Heart left ventricle (tissue), 16 donors: ENCODE data around the gene UGT1A7. TPM values are rescaled to one million over a fixed set of nuclear protein-coding genes. Genes with fewer than 3 reads are reported as not detected.
A peak's percentile ranks its signal among the peaks of the same experiment; 100 is the strongest.

ENCODE experiments used
- ATAC-seq, 4 donors: fragments of 200-7000 bp; cut with Tn5 transposase; one replicate each; pipeline ENCODE4 v1.9.1; 2020 to 2022; ENCODE audit warnings: moderate library complexity in 4 of 4, mild to moderate bottlenecking in 3 of 4, moderate number of reproducible peaks in 1 of 4
- DNase-seq, 5 donors: peaks; one replicate each; pipeline ENCODE4 v3.0.0-alpha.2; 2020
- H3K27ac ChIP-seq, 12 donors: fragments of 200-600 bp; sonication (generic) in 4 of 12; one replicate each; pipeline versions ENCODE4 v1.5.0 to v1.8.0; 2016 to 2022; ENCODE audit warnings: mild to moderate bottlenecking in 2 of 12
- H3K27me3 ChIP-seq, 9 donors: fragments of 200-600 bp; sonication (generic) in 2 of 9; one replicate each; pipeline versions ENCODE4 v1.5.1 to v1.8.0; 2016 to 2022; ENCODE audit warnings: mild to moderate bottlenecking in 3 of 9
- H3K36me3 ChIP-seq, 9 donors: fragments of 200-600 bp; sonication (generic) in 2 of 9; one replicate each; pipeline versions ENCODE4 v1.5.0 to v1.8.0; 2018 to 2022; ENCODE audit warnings: mild to moderate bottlenecking in 2 of 9
- H3K4me1 ChIP-seq, 12 donors: fragments of 200-600 bp; sonication (generic) in 4 of 12; one replicate each; pipeline versions ENCODE4 v1.5.0 to v1.8.0; 2016 to 2022; ENCODE audit warnings: mild to moderate bottlenecking in 3 of 12
- H3K4me3 ChIP-seq, 12 donors: fragments of 200-600 bp; sonication (generic) in 4 of 12; one replicate each; pipeline versions ENCODE4 v1.5.0 to v1.8.0; 2017 to 2022; ENCODE audit warnings: mild to moderate bottlenecking in 9 of 12, moderate library complexity in 4 of 12
- H3K9me3 ChIP-seq, 12 donors: fragments of 200-600 bp; sonication (generic) in 4 of 12; one replicate each; pipeline versions ENCODE4 v1.5.0 to v1.8.0; 2016 to 2022; ENCODE audit warnings: mild to moderate bottlenecking in 1 of 12
- CTCF ChIP-seq, 12 donors: fragments of 200-600 bp; sonication (generic) in 4 of 12; IDR thresholded peaks; one replicate each; pipeline versions ENCODE4 v1.5.0 to v1.8.0; 2018 to 2022; ENCODE audit warnings: antibody characterized with exemption in 12 of 12, mild to moderate bottlenecking in 5 of 12
- POLR2A ChIP-seq, 2 donors: fragments of 450-650 bp; IDR thresholded peaks; one replicate each; pipeline ENCODE4 v1.6.1; 2017; ENCODE audit warnings: antibody characterized with exemption in 2 of 2, mild to moderate bottlenecking in 2 of 2, moderate library complexity in 2 of 2
- WGBS, 4 donors: extraction: QIAGEN DNeasy Blood & Tissue Kit in 2 of 4; methylation state at CpG; one replicate each; pipeline versions ENCODE4 v1.1.5 to v1.1.7; 2013 to 2018; 5-methylcytosine and 5-hydroxymethylcytosine counted together
- intact Hi-C, 10 donors: fragments of 100-400 bp; cut with DNase I; formaldehyde crosslinking; loops; one replicate each; pipeline versions ENCODE4 v1.11.1 to v1.14.2; 2022
- polyA plus RNA-seq, 2 donors: library from polyadenylated mRNA; stranded (reverse); fragments of 200-250 nt; gene quantifications; one replicate each; pipeline ENCODE4 v1.2.3, GENCODE V29; 2013
- total RNA-seq, 9 donors: library from RNA; depleted of rRNA in 2 of 9; stranded (reverse); fragments of >200 nt in 2 of 9; fragmentation: NEBNext Ultra II Directional in 3 of 9; extraction: Animal tissue kit (Norgen Biotek cat#: 25700) in 3 of 9; gene quantifications; one replicate each; pipeline versions ENCODE4 v1.1.0 to v1.2.4, GENCODE V29; 2016 to 2023
- donor health status: ischemic (EF 13 %, LVEDD 7.1; RV severe dilation, severe dysfunction).
- donor health status: healthy with polysubstance abuse.
- donor health status: DM: no; HTN: yes; CAD: no.
- donor health status: DM: no; HTN: no; CAD: no.
- donor health status: ischemic (EF 25% LVEDD 6.9; RV normal size, moderate dysfunction).
- donor health status: ischemic (EF 25% LVEDD 5.7; RV mildly dilated, moderate dysfunction).
- donor health status: healthy.
- donor health status: DM: yes; HTN: yes; CAD: no.
- donor health status: ischemic (EF 35%, LVEDD 5.7; RV mildly dilated, moderate dysfunction).
- donor health status: nonischemic (EF 11% LVEDD 7.7; RV severe dilation, severe dysfunction).
- donor health status: DM: yes; HTN: yes; CAD: no.
- donor health status: PGD.
- donor health status: ischemic (EF 29% LVEDD 5.4; RV normal size, mild dysfunction).
- donor health status: nonischemic (EF 23%, LVEDD 6.1; RV moderate dilation, normal function).

The UGT1A7 gene
- total and polyA plus RNA-seq, 11 donors = not detected

GRCh38 chr2:233811087-233811486, 129.4 kb downstream of the UGT1A7 start:
- intact Hi-C loops = no loop called here
- TF ChIP-seq CTCF (IDR thresholded peaks at IDR 0.05) (no peak), POLR2A (IDR thresholded peaks at IDR 0.05) (no peak)
- no peak overlapping the region for H3K27ac ChIP-seq

GRCh38 chr2:233811732-233812131, 130.0 kb downstream of the UGT1A7 start:
- DNase-seq (peak in 1 of 5 donors; percentile 2), ATAC-seq (no peak)
- Histone ChIP-seq H3K27me3 (peaks cover 0 to 12% (median 0%) of the 10 kb centered on the region in 9 donors), H3K4me1 (no peaks in the 10 kb centered on the region), H3K27ac (no peak overlapping the region), H3K4me3 (no peak overlapping the region), H3K9me3 (peaks cover 0 to 8% (median 0%) of the 10 kb centered on the region in 12 donors), H3K36me3 (no peaks in the 10 kb centered on the region)
- TF ChIP-seq POLR2A (IDR thresholded peaks at IDR 0.05) (no peak), CTCF (IDR thresholded peaks at IDR 0.05) (no peak)
- WGBS, 4 donors = 79 to 91% (median 86%) methylated on average over 7 to 8 of the region's 8 CpGs
- intact Hi-C loops = no loop called here

More at GRCh38 chr2:233811087-233811486, 129.4 kb downstream of the UGT1A7 start:
- H3K9me3 ChIP-seq = peaks cover 0 to 4% (median 0%) of the 10 kb centered on the region in 12 donors
- H3K36me3 ChIP-seq = no peaks in the 10 kb centered on the region
- DNase-seq = peak in 1 of 5 donors; percentile 5
- peaks cover 0 to 12% (median 0%) of the 10 kb centered on the region in 9 donors for H3K27me3 ChIP-seq
- no peaks in the 10 kb centered on the region for H3K4me1 ChIP-seq
- H3K4me3 ChIP-seq = no peak overlapping the region
- WGBS, 4 donors = 66 to 69% (median 67%) methylated on average over 4 of the region's 4 CpGs
- ATAC-seq = no peak

GRCh38 chr2:233813236-233814055, 131.7 kb downstream of the UGT1A7 start:
- no peak for ATAC-seq
- no peak for DNase-seq
- no peaks in the 10 kb centered on the region for H3K4me1 ChIP-seq
- no peak overlapping the region for H3K27ac ChIP-seq
- no peak for TF ChIP-seq CTCF (IDR thresholded peaks at IDR 0.05)
- TF ChIP-seq POLR2A (IDR thresholded peaks at IDR 0.05) = no peak
- no peaks in the 10 kb centered on the region for H3K36me3 ChIP-seq
- peaks cover 0 to 8% (median 0%) of the 10 kb centered on the region in 12 donors for H3K9me3 ChIP-seq
- no peak overlapping the region for H3K4me3 ChIP-seq
- intact Hi-C loops = no loop called here
- peaks cover 0 to 11% (median 0%) of the 10 kb centered on the region in 9 donors for H3K27me3 ChIP-seq
- 57 to 66% (median 61%) methylated on average over 3 of the region's 3 CpGs for WGBS, 4 donors

- no peaks in the 10 kb centered on the region for H3K4me1 ChIP-seq
- intact Hi-C loops = no loop called here
- peaks cover 0 to 8% (median 0%) of the 10 kb centered on the region in 12 donors for H3K9me3 ChIP-seq
- TF ChIP-seq POLR2A (IDR thresholded peaks at IDR 0.05) (no peak), CTCF (IDR thresholded peaks at IDR 0.05) (no peak)
- H3K36me3 ChIP-seq = no peaks in the 10 kb centered on the region
- DNase-seq (no peak), ATAC-seq (no peak)
- H3K27me3 ChIP-seq = peaks cover 0 to 6% (median 0%) of the 10 kb centered on the region in 9 donors
- 56 to 77% (median 65%) methylated on average over 1 to 2 of the region's 2 CpGs for WGBS, 4 donors
- H3K4me3 ChIP-seq = no peak overlapping the region
- no peak overlapping the region for H3K27ac ChIP-seq
Observed at GRCh38 chr2:233814056-233814835, 132.5 kb downstream of the UGT1A7 start.
